ENCODE data around the gene HPS5.
"Not testable (repeated sequence)": the region's sequence is repeated elsewhere in the genome, so short reads cannot be mapped to it uniquely, and the experiment has no call there.

HPS5 gene

GRCh38 chr11:18269252-18269651 is 52.7 kb downstream of the HPS5 start:
- not testable (repeated sequence) for H3K4me1 ChIP-seq (ENCODE audit: control insufficient read depth, insufficient read depth, low read length); H3K9me3 ChIP-seq (ENCODE audit: control insufficient read depth, insufficient read depth, low read depth, low read length); H3K27me3 ChIP-seq (ENCODE audit: control insufficient read depth, insufficient read depth, low read length); H3K27ac ChIP-seq (ENCODE audit: low read depth, low read length); H3K36me3 ChIP-seq (ENCODE audit: control insufficient read depth, insufficient read depth, low read length); H3K9ac ChIP-seq (ENCODE audit: low read length); H3K4me3 ChIP-seq (ENCODE audit: low read depth, low read length)

GRCh38 chr11:18267335-18268133 is 54.4 kb downstream of the HPS5 start:
- not testable (repeated sequence) for H3K9me3 ChIP-seq (ENCODE audit: control insufficient read depth, insufficient read depth, low read depth, low read length); H3K4me3 ChIP-seq (ENCODE audit: low read depth, low read length); H3K4me1 ChIP-seq (ENCODE audit: control insufficient read depth, insufficient read depth, low read length); H3K36me3 ChIP-seq (ENCODE audit: control insufficient read depth, insufficient read depth, low read length); H3K9ac ChIP-seq (ENCODE audit: low read length); H3K27me3 ChIP-seq (ENCODE audit: control insufficient read depth, insufficient read depth, low read length); H3K27ac ChIP-seq (ENCODE audit: low read depth, low read length)

- Histone ChIP-seq H3K27ac (ENCODE audit: low read depth, low read length) (no peak within 1 kb of the TSS), H3K36me3 (ENCODE audit: control insufficient read depth, insufficient read depth, low read length) (no peaks in the 10 kb centered on the region), H3K9me3 (ENCODE audit: control insufficient read depth, insufficient read depth, low read depth, low read length) (no peaks in the 10 kb centered on the region), H3K4me1 (ENCODE audit: control insufficient read depth, insufficient read depth, low read length) (0 out of 2 replicates have a peak, but pooled peaks cover 5% of the 10 kb centered on the region), H3K27me3 (ENCODE audit: control insufficient read depth, insufficient read depth, low read length) (no peaks in the 10 kb centered on the region), H3K9ac (ENCODE audit: low read length) (no peak within 1 kb of the TSS), H3K4me3 (ENCODE audit: low read depth, low read length) (no peak within 1 kb of the TSS)
These were observed 56.0 kb downstream of the HPS5 start, which contains the start of gene SAA1 for GRCh38 chr11:18265949-18266348. SAA1 (plus strand) TSS chr11:18266264; CDS start chr11:18266888, 624 bp downstream.

- Histone ChIP-seq H3K27me3 (ENCODE audit: control insufficient read depth, insufficient read depth, low read length) (no peaks in the 10 kb centered on the region), H3K9ac (ENCODE audit: low read length) (no peak overlapping the region), H3K4me1 (ENCODE audit: control insufficient read depth, insufficient read depth, low read length) (0 out of 2 replicates have a peak, but pooled peaks cover 5% of the 10 kb centered on the region), H3K36me3 (ENCODE audit: control insufficient read depth, insufficient read depth, low read length) (no peaks in the 10 kb centered on the region), H3K9me3 (ENCODE audit: control insufficient read depth, insufficient read depth, low read depth, low read length) (no peaks in the 10 kb centered on the region), H3K4me3 (ENCODE audit: low read depth, low read length) (no peak overlapping the region), H3K27ac (ENCODE audit: low read depth, low read length) (no peak overlapping the region)
These were observed 57.0 kb downstream of the HPS5 start for GRCh38 chr11:18264677-18265555.

GRCh38 chr11:18264035-18264434 is 57.9 kb downstream of the HPS5 start:
- H3K4me1 ChIP-seq (ENCODE audit: control insufficient read depth, insufficient read depth, low read length), result 0 out of 2 replicates have a peak, but pooled peaks cover 5% of the 10 kb centered on the region
- H3K9ac ChIP-seq (ENCODE audit: low read length), result no peak overlapping the region
- H3K9me3 ChIP-seq (ENCODE audit: control insufficient read depth, insufficient read depth, low read depth, low read length), result no peaks in the 10 kb centered on the region
- H3K4me3 ChIP-seq (ENCODE audit: low read depth, low read length), result no peak overlapping the region
- no peaks in the 10 kb centered on the region for H3K27me3 ChIP-seq (ENCODE audit: control insufficient read depth, insufficient read depth, low read length)
- H3K27ac ChIP-seq (ENCODE audit: low read depth, low read length), result no peak overlapping the region
- no peaks in the 10 kb centered on the region for H3K36me3 ChIP-seq (ENCODE audit: control insufficient read depth, insufficient read depth, low read length)

- H3K27me3 ChIP-seq (ENCODE audit: control insufficient read depth, insufficient read depth, low read length); H3K4me1 ChIP-seq (ENCODE audit: control insufficient read depth, insufficient read depth, low read length); H3K9ac ChIP-seq (ENCODE audit: low read length); H3K9me3 ChIP-seq (ENCODE audit: control insufficient read depth, insufficient read depth, low read depth, low read length); H3K4me3 ChIP-seq (ENCODE audit: low read depth, low read length); H3K36me3 ChIP-seq (ENCODE audit: control insufficient read depth, insufficient read depth, low read length); H3K27ac ChIP-seq (ENCODE audit: low read depth, low read length): not testable (repeated sequence)
These were observed 59.1 kb downstream of the HPS5 start for GRCh38 chr11:18262681-18263350.

- H3K4me1 ChIP-seq (ENCODE audit: control insufficient read depth, insufficient read depth, low read length), result 0 out of 2 replicates have a peak, but pooled peaks cover 5% of the 10 kb centered on the region
- H3K9me3 ChIP-seq (ENCODE audit: control insufficient read depth, insufficient read depth, low read depth, low read length), result no peaks in the 10 kb centered on the region
These were observed 60.2 kb downstream of the HPS5 start for GRCh38 chr11:18261721-18262120.

GRCh38 chr11:18259259-18259658 is 62.7 kb downstream of the HPS5 start:
- Histone ChIP-seq H3K4me1 (ENCODE audit: control insufficient read depth, insufficient read depth, low read length) (0 out of 2 replicates have a peak, but pooled peaks cover 5% of the 10 kb centered on the region), H3K36me3 (ENCODE audit: control insufficient read depth, insufficient read depth, low read length) (no peaks in the 10 kb centered on the region), H3K9ac (ENCODE audit: low read length) (no peak overlapping the region), H3K4me3 (ENCODE audit: low read depth, low read length) (no peak overlapping the region), H3K27ac (ENCODE audit: low read depth, low read length) (no peak overlapping the region), H3K9me3 (ENCODE audit: control insufficient read depth, insufficient read depth, low read depth, low read length) (no peaks in the 10 kb centered on the region), H3K27me3 (ENCODE audit: control insufficient read depth, insufficient read depth, low read length) (no peaks in the 10 kb centered on the region)

More at GRCh38 chr11:18261721-18262120, 60.2 kb downstream of the HPS5 start:
- Histone ChIP-seq H3K9ac (ENCODE audit: low read length) (no peak overlapping the region), H3K36me3 (ENCODE audit: control insufficient read depth, insufficient read depth, low read length) (no peaks in the 10 kb centered on the region), H3K4me3 (ENCODE audit: low read depth, low read length) (no peak overlapping the region), H3K27me3 (ENCODE audit: control insufficient read depth, insufficient read depth, low read length) (no peaks in the 10 kb centered on the region), H3K27ac (ENCODE audit: low read depth, low read length) (no peak overlapping the region)

- Histone ChIP-seq H3K36me3 (ENCODE audit: control insufficient read depth, insufficient read depth, low read length) (no peaks in the 10 kb centered on the region), H3K4me3 (ENCODE audit: low read depth, low read length) (no peak overlapping the region), H3K4me1 (ENCODE audit: control insufficient read depth, insufficient read depth, low read length) (no peaks in the 10 kb centered on the region), H3K9me3 (ENCODE audit: control insufficient read depth, insufficient read depth, low read depth, low read length) (no peaks in the 10 kb centered on the region), H3K9ac (ENCODE audit: low read length) (no peak overlapping the region), H3K27ac (ENCODE audit: low read depth, low read length) (no peak overlapping the region), H3K27me3 (ENCODE audit: control insufficient read depth, insufficient read depth, low read length) (no peaks in the 10 kb centered on the region)
These were observed 67.1 kb downstream of the HPS5 start for GRCh38 chr11:18254781-18255361.

- Histone ChIP-seq H3K9ac (ENCODE audit: low read length) (no peak overlapping the region), H3K36me3 (ENCODE audit: control insufficient read depth, insufficient read depth, low read length) (no peaks in the 10 kb centered on the region), H3K27ac (ENCODE audit: low read depth, low read length) (no peak overlapping the region), H3K4me1 (ENCODE audit: control insufficient read depth, insufficient read depth, low read length) (no peaks in the 10 kb centered on the region), H3K27me3 (ENCODE audit: control insufficient read depth, insufficient read depth, low read length) (no peaks in the 10 kb centered on the region), H3K9me3 (ENCODE audit: control insufficient read depth, insufficient read depth, low read depth, low read length) (no peaks in the 10 kb centered on the region), H3K4me3 (ENCODE audit: low read depth, low read length) (no peak overlapping the region)
These were observed 68.1 kb downstream of the HPS5 start for GRCh38 chr11:18253778-18254338.
